Natural killer cell (primary cell): Measurements from ENCODE around the gene CEP131. TPM values are rescaled to one million over a fixed set of nuclear protein-coding genes. Genes with fewer than 3 reads are reported as not detected.
A peak's percentile ranks its signal among the peaks of the same experiment; 100 is the strongest.

Source experiments
- ATAC-seq, 3 donors: fragments of 150-1000 bp in 2 of 3; fragments of 200-7000 bp in 1 of 3; cut with Tn5 transposase; 1 replicate in 1 of 3; 2 replicates in 2 of 3; pipeline ENCODE4 v1.10.0; 2021; ENCODE audit warnings: mild to moderate bottlenecking in 2 of 3, moderate library complexity in 2 of 3
- DNase-seq, 2 donors: peaks; one replicate each; pipeline versions ENCODE4 v3.0.0 to v3.0.0-alpha.2; 2013 to 2021; ENCODE audit warnings: mixed read lengths in 1 of 2
- H3K27ac ChIP-seq: one replicate; pipeline ENCODE4 v1.5.1; 2013; ENCODE audit warnings: mild to moderate bottlenecking, low read length
- H3K27me3 ChIP-seq: one replicate; pipeline ENCODE4 v1.6.1; 2013; ENCODE audit warnings: low read length; ENCODE audit not compliant: control insufficient read depth, insufficient read depth
- H3K36me3 ChIP-seq: one replicate; pipeline ENCODE4 v1.6.1; 2013; ENCODE audit warnings: low read length; ENCODE audit not compliant: control insufficient read depth, insufficient read depth
- H3K4me1 ChIP-seq: one replicate; pipeline ENCODE4 v1.6.1; 2013; ENCODE audit warnings: low read length; ENCODE audit not compliant: control insufficient read depth, insufficient read depth
- H3K4me3 ChIP-seq: one replicate; pipeline ENCODE4 v1.5.1; 2013; ENCODE audit warnings: low read length
- H3K9me3 ChIP-seq: one replicate; pipeline ENCODE4 v1.6.1; 2013; ENCODE audit warnings: low read length; ENCODE audit not compliant: control insufficient read depth, insufficient read depth
- H3K27ac Mint-ChIP-seq, 2 donors: one replicate each; pipeline ENCODE4 v1.8.0; 2022; ENCODE audit warnings: mild to moderate bottlenecking in 2 of 2, mixed read lengths in 2 of 2, moderate library complexity in 1 of 2
- H3K27me3 Mint-ChIP-seq, 2 donors: one replicate each; pipeline ENCODE4 v1.8.0; 2022; ENCODE audit warnings: low read depth in 2 of 2, mixed read lengths in 2 of 2
- H3K36me3 Mint-ChIP-seq: one replicate; pipeline ENCODE4 v1.8.0; 2022; ENCODE audit warnings: mixed read lengths
- H3K4me1 Mint-ChIP-seq, 2 donors: one replicate each; pipeline ENCODE4 v1.8.0; 2022; ENCODE audit warnings: mixed read lengths in 2 of 2
- H3K4me3 Mint-ChIP-seq: one replicate; pipeline ENCODE4 v1.8.0; 2022; ENCODE audit warnings: mild to moderate bottlenecking, moderate library complexity, mixed read lengths
- H3K9me3 Mint-ChIP-seq, 2 donors: one replicate each; pipeline ENCODE4 v1.8.0; 2022; ENCODE audit warnings: mixed read lengths in 2 of 2
- CTCF ChIP-seq: fragments of 200-600 bp; IDR thresholded peaks from one replicate; pipeline ENCODE4 v1.8.0; 2022; ENCODE audit warnings: antibody characterized with exemption
- WGBS: methylation state at CpG from one replicate; pipeline ENCODE4 v1.1.7; 2013; ENCODE audit warnings: missing lambda C conversion rate; ENCODE audit not compliant: insufficient coverage; 5-methylcytosine and 5-hydroxymethylcytosine counted together
- intact Hi-C: fragments of 100-400 bp; cut with micrococcal nuclease; formaldehyde crosslinking; loops from one replicate; pipeline ENCODE4 v1.14.2; 2022
- total RNA-seq, 4 donors: library from RNA; stranded (reverse); fragments of 120-200 nt in 1 of 4; gene quantifications; one replicate each; pipeline versions ENCODE4 v1.2.3 to v1.2.4, GENCODE V29; 2013 to 2022

The CEP131 gene
- total RNA-seq, 3 donors from 2014 or later (not counting 1 experiment from before 2014, with no cell fraction given) = 9.9 to 11.4 (median 10.0) TPM

- H3K36me3 ChIP-seq = no peaks in the 10 kb centered on the region
- H3K27ac Mint-ChIP-seq = peak overlapping the region in 1 of 2 donors; percentile 79
- DNase-seq = no peak
- H3K27ac ChIP-seq = no peak overlapping the region
- peaks cover 37% of the 10 kb centered on the region for H3K4me1 ChIP-seq
- H3K9me3 ChIP-seq = no peaks in the 10 kb centered on the region
- no peaks in the 10 kb centered on the region for H3K9me3 Mint-ChIP-seq
- 79% methylated on average over 30 of the region's 33 CpGs for WGBS
- H3K27me3 Mint-ChIP-seq = no peaks in the 10 kb centered on the region
- H3K4me3 ChIP-seq = no peak overlapping the region
- no peaks in the 10 kb centered on the region for H3K36me3 Mint-ChIP-seq
- ATAC-seq = no peak
- no peak overlapping the region for H3K4me3 Mint-ChIP-seq
- intact Hi-C loops = loop anchor here (10.0 kb wide), 1 partner anchor 208 kb away; the partner anchor contains the start of gene BAIAP2
- no peak for TF ChIP-seq CTCF
- H3K27me3 ChIP-seq = no peaks in the 10 kb centered on the region
- peaks cover 18 to 24% of the 10 kb centered on the region in 2 donors for H3K4me1 Mint-ChIP-seq
Measured at GRCh38 chr17:81242421-81243332, 19.9 kb upstream of the CEP131 start.

- Histone ChIP-seq H3K9me3 (no peaks in the 10 kb centered on the region), H3K27ac (no peak overlapping the region), H3K27me3 (no peaks in the 10 kb centered on the region), H3K4me1 (peaks cover 45% of the 10 kb centered on the region), H3K36me3 (no peaks in the 10 kb centered on the region), H3K4me3 (no peak overlapping the region)
- 46% methylated on average over 26 of the region's 26 CpGs for WGBS
- ATAC-seq (peak in 2 of 3 donors; percentile 11 to 17), DNase-seq (peak; percentile 69 to 74)
- intact Hi-C loops = loop anchor here (1.0 to 10.0 kb wide), 3 partner anchors 100 to 207 kb away; partner anchors contain the start of gene BAIAP2
- Mint-ChIP-seq H3K9me3 (no peaks in the 10 kb centered on the region), H3K4me3 (peak overlapping the region; percentile 56), H3K27ac (peak overlapping the region in 1 of 2 donors; percentile 79), H3K4me1 (peaks cover 18 to 30% of the 10 kb centered on the region in 2 donors), H3K27me3 (no peaks in the 10 kb centered on the region), H3K36me3 (no peaks in the 10 kb centered on the region)
- TF ChIP-seq CTCF = peak; percentile 64
Measured at GRCh38 chr17:81241648-81242420, 19.1 kb upstream of the CEP131 start.

- H3K4me3 ChIP-seq = no peak overlapping the region
- no peaks in the 10 kb centered on the region for H3K36me3 Mint-ChIP-seq
- intact Hi-C loops = loop anchor here (1.0 to 10.0 kb wide), 3 partner anchors 99 to 206 kb away; partner anchors contain the start of gene BAIAP2
- peak overlapping the region in 1 of 2 donors; percentile 79 for H3K27ac Mint-ChIP-seq
- H3K4me1 ChIP-seq = peaks cover 50% of the 10 kb centered on the region
- no peaks in the 10 kb centered on the region for H3K27me3 ChIP-seq
- no peaks in the 10 kb centered on the region for H3K36me3 ChIP-seq
- H3K4me1 Mint-ChIP-seq = peaks cover 18 to 33% of the 10 kb centered on the region in 2 donors
- no peak overlapping the region for H3K27ac ChIP-seq
- no peak for TF ChIP-seq CTCF
- no peaks in the 10 kb centered on the region for H3K9me3 ChIP-seq
- no peaks in the 10 kb centered on the region for H3K9me3 Mint-ChIP-seq
- DNase-seq (no peak), ATAC-seq (no peak)
- H3K4me3 Mint-ChIP-seq = peak overlapping the region; percentile 49
- 96% methylated on average over 10 of the region's 10 CpGs for WGBS
- no peaks in the 10 kb centered on the region for H3K27me3 Mint-ChIP-seq
Measured at GRCh38 chr17:81241203-81241602, 18.4 kb upstream of the CEP131 start.
